Activated CD4-positive, alpha-beta T cell treated with anti-CD3 and anti-CD28 coated beads, Interleukin-2, amount 50 U/mL, for 4 hours (primary cell): ENCODE results near the gene ADAR.

Experiments
- DNase-seq, 2 experiments: peaks; one replicate each; pipeline ENCODE4 v3.0.0-alpha.2; 2020

The ADAR gene

DNA sequence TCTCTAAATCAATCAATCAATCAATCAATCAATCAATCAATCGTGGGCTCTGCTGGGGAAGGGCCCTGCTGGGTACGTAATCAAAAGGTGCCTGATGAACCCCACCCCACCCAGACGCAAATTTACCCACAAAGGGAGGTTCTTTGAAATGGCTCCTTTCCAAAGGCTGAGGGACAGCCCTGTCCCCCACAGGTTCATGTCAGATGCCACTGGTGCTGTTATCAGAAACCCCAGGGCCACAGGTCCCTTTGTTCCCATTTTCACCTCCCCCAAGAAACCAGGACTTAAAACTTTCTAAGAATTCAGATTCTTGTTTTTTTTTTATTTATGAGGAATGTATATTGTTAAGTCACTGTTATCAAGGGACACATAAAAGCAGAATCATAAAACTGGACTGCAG, 26.2 kb downstream of the ADAR start:
- no peak for DNase-seq

DNA sequence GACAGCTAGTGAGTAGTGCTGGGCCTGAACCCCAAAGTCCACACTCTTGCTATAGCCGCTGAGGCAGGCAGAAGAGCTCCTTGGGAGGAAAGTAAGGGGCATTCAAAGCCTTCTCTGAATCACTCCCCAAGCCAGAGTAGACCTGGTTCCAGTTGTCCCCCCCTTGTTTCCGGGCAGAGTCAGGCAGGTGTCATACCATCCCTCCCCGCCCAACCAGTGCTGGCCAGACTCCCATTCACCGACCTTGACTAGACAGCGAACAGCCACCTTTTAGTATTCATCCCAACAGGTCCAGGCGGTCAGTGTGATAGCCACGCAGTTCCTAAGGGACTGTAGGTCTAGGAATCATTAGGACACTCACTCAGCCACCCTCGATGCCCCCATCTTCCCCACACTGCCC, 28.6 kb downstream of the ADAR start:
- no peak for DNase-seq

DNA sequence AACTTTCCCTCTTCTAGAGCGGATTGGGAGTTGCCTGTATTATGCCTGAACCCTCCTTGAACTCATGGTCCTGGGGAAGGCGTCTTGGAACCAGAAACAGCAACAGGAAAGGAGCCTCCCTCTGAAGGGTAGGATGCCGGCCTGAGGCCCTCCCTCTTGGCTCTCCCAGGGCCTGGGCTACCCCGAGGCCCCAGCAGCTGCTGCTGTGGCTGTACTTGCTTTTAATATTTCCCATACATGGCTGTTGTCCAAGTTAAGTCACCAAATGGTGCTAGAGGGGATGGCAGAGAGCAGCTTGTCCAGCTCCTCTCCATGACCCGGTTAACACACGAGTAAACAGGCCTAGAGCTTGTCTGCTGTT, 29.9 kb downstream of the ADAR start:
- DNase-seq, result no peak

DNA sequence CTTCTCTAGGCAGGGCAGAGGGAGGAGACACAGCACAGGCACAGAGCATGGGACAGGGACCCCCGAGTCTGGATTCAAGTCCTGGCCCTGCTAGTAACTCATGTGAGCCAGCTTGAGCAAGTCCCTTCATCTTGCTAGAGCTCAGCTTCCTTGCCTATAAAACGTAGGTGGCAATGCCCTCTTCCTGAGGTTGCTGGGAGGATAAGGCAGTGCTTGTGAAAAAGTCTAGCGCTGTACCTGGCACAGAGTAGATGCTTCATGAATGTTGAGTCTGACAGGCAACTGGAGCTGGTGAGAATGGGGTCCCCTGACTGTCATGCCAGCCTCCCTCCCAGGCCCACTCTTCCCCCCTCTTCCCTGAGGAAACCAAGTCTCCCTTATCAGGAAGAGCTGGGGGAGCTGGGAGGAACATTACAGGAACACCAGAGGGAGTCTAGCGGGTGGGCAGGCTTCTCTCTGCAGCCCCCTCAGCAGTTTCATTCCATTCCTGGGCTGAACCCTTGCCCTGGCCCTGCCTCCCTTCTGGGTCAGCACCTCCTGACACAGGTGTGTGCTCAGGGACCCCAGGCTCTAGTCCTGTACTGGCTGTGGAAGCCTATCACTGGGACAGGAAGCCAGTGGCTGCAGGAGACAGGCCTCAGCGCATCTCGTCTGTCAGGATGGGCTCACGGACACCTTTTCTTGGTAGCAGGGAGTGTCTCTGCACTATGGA, 30.5 kb downstream of the ADAR start:
- DNase-seq, result no peak

DNA sequence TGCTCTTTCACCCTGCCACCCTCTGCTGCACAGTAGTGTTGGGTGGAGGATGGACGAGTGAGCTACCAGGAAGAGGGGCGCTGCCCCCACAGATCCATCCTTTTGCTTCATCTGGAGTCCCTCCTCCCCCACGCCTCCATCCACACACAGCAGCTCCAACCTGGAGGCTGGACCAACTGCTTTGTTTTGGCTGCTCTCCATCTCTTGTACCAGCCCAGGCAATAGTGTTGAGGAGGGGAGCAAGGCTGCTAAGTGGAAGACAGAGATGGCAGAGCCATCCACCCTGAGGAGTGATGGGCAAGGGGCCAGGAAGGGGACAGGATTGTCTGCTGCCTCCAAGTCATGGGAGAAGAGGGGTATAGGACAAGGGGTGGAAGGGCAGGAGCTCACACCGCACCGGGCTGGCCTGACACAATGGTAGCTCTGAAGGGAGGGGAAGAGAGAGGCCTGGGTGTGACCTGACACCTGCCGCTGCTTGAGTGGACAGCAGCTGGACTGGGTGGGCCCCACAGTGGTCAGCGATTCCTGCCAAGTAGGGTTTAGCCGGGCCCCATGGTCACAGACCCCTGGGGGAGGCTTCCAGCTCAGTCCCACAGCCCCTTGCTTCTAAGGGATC, 31.9 kb downstream of the ADAR start:
- DNase-seq, result no peak

DNA sequence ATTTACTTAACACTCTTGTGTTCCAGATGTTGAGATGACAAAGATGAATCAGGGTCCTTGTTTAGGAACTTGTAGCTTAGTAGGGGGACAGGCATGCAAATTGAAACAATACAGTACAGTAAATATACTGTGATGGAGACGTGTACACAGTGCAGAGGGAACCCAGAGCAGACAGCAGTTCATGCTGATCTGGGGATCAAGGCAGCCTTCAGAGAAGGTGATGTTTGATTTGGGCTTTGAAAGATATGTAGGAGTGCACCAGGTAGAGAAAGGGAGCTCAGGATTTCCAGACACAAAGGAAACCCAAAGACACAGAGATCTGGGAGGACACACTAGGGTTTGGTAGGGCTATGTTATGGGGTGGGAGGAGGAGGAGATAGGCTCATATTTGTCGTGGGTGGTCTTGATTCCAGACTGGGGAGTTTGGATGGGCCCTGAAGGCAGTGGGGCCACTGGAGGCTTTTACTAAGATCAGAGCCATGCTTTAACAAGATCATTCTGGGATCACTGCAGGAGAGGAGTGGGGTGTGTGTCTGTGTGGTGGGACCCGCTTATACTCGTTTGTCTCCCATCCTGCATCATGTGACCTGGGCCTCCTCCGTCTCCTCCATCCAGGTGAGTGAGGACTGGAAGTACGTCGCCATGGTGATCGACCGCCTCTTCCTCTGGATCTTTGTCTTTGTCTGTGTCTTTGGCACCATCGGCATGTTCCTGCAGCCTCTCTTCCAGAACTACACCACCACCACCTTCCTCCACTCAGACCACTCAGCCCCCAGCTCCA, 32.6 kb downstream of the ADAR start:
- DNase-seq, result no peak

DNA sequence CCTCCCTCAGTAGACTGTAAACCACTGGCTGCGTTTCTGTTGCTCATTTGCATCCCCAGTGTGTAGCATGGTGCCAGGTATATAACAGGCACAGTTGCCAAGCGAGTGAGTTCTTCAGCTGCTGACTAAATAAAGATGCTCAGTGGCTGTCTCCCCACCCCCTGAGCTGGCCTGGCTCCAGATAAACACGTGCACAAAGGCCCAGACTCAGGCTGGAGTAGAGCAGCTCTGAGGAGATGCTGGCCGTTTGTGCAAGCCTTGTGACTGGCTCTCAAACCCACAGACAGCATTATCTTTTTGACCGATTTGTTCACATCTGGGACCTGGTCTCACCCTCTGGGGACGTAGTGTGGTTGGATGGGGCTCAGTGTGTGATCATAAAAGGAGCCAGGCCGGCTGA, 33.3 kb downstream of the ADAR start:
- no peak for DNase-seq

DNA sequence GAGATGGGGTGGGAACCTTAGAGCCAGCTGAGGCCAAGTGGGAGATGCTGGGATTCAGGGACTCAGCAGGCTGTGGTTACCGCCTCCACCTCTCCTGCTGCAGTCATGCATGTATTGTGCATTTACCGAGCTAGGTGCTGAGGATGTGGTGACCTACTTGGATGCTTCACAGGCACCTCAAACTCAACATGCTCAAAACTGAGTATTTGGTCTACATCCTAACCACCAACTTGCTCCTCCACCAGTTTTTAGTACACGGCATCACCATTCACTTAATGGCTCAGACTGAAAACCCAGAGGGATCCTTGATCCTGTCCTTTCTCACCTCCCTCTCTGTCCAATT, 34.8 kb downstream of the ADAR start:
- no peak for DNase-seq

DNA sequence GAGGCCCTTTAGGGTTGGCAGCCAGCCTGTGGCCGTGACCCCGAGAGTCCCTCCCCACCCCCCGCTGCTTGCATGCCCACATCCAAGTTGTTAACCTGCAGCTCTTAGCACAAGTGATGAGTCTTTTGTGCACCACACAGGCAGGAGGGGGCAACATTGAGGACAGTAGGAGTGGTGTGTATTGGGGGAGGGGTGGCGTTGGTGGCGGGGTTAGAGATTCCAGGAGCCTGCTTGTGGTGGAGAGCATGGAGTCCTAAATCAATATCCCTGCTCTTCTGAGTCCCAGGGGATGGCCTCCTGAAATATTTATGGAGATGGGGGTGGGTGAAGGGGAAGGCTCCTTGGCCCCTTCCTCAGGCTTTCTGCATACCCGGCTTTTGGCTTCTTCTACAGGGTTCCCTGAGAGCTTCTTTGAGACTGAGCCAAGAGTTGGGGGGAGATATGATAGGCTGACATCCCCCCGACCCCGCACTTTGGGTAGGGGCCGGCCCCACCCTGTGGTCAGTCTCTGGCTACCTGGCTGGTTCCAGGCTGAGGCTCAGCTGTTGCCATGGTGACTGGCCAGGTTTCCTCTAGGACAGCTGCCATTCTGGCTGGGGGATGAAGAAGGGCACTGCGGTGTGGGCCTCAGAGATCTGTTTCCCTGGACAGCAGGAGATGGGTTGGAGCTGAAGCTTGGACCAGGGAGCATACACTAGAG, 35.4 kb downstream of the ADAR start:
- DNase-seq, result no peak

DNA sequence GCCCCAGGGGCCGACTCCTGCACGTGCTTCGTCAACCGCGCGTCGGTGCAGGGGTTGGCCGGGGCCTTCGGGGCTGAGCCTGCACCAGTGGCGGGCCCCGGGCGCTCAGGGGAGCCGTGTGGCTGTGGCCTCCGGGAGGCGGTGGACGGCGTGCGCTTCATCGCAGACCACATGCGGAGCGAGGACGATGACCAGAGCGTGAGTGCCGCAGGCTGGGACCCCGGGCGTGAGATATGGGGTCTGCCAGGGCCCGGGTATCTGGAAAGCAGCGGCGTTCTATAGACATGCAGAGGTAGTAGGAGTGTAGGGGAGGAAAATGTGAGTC, 36.1 kb downstream of the ADAR start:
- no peak for DNase-seq

DNA sequence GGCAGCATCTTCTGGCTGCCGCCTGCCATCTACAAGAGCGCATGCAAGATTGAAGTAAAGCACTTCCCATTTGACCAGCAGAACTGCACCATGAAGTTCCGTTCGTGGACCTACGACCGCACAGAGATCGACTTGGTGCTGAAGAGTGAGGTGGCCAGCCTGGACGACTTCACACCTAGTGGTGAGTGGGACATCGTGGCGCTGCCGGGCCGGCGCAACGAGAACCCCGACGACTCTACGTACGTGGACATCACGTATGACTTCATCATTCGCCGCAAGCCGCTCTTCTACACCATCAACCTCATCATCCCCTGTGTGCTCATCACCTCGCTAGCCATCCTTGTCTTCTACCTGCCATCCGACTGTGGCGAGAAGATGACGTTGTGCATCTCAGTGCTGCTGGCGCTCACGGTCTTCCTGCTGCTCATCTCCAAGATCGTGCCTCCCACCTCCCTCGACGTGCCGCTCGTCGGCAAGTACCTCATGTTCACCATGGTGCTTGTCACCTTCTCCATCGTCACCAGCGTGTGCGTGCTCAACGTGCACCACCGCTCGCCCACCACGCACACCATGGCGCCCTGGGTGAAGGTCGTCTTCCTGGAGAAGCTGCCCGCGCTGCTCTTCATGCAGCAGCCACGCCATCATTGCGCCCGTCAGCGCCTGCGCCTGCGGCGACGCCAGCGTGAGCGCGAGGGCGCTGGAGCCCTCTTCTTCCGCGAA, 36.6 kb downstream of the ADAR start:
- no peak for DNase-seq

DNA sequence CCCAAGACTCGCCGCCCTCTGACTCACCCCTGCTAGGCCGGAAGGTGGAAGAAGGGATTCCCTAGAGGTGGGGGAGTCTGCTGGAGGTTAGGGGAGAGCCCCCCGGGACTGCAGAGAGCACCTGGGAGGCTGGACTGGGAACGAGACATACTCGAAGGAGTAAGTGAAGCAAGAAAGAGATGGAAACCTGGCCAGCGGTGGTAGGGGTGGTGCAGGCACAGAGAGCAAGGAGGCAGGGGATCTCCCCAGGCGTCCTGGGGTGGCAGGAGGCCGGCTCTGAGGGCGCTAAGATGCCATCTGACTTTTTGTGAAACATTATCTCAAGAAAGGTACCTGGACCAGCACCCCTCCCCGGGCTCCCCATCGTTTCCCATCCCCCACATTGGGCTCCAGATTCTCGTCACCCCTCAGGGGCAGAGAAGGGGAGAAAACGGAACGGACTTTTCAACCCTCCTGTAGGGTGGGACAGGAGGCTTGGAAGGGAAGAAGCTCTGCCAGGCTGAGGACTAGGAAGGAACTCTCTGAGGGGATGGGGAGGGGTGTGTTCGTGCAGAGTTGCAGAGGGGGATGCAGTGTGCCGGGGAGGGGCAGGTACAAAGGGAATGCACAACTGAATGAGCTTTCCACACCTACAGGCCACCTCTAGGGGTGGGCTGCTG, 39.7 kb downstream of the ADAR start:
- no peak for DNase-seq

DNA sequence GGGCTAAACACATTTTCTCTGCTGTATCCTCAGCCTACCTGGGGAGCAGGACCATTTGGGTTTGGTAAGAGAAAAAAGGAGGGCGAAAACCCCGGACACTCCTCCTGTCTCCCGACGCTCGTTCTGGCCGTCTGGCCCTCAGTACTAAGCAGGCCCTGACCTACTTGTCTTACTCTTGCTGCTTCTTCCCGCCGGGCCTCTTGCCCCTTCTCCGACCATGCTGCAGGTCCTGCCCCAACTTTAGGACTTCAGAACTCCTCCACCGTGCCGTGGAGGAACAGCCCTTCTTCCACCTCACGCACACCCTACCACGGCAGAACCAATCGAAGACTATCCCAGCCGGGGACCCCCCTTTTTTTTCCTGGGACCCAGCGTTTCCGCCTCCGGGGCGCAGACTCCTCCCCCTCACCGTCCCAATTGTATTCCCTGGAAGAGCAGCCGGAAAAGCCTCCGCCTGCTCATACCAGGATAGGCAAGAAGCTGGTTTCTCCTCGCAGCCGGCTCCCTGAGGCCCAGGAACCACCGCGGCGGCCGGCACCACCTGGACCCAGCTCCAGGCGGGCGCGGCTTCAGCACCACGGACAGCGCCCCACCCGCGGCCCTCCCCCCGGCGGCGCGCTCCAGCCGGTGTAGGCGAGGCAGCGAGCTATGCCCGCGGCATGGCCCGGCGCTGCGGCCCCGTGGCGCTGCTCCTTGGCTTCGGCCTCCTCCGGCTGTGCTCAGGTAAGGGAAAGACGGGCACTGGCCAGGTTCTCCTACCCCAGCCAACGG, 40.4 kb downstream of the ADAR start, which contains the start of gene CHRNB2:
Gene CHRNB2 (plus strand): TSS at position 393 of the 771 bp plus-strand sequence. CDS start 267 bp downstream, at position 660.
- peak; percentile 55 to 56 for DNase-seq

DNA sequence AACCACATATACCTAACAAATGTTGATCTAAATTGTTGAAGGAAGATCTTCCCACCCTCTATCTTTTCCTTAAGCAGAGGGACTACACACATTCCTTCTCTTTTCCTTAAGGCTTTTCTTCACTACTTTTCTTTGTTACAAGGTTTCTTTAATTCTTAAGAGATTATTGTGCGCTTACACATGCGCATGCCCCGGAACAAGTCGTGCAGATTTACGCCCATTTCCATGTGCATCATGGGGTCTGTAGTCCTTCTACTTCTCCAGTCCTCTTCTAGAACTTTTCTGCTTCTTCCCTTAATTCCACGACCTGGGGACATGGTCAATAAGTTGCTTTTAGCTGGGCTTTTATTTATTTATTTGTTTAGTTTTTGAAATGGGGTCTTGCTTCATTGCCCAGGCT, 42.1 kb downstream of the ADAR start:
- no peak for DNase-seq

DNA sequence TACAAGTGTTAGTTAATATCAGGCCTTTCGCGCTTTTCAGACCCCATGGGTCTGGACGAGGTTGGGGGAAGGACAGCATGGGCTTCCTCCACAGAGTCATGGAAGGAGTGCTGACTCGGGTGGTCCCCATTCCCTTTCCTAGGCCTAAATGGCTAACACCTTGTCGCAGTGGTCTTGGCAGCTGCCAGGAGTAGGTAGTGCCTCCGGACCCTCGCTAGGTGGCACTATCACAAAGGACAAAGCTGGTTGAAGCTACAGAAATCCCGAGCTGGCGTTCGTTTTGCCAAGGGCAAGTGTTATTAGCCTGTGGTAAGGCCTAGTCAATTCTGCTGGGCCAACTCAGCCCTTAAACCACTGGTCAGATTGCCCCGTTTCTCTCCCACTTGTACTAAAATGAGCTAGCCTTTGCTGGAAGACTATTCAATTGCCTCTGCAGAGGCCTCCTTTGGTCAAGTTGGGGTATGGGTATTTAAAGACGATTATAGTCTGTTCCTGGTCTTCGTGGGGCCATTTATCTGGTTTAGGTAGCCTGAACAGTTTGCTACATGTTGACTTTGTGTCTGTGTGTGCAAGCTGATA, 48.4 kb downstream of the ADAR start:
- DNase-seq, result peak; percentile 77

DNA sequence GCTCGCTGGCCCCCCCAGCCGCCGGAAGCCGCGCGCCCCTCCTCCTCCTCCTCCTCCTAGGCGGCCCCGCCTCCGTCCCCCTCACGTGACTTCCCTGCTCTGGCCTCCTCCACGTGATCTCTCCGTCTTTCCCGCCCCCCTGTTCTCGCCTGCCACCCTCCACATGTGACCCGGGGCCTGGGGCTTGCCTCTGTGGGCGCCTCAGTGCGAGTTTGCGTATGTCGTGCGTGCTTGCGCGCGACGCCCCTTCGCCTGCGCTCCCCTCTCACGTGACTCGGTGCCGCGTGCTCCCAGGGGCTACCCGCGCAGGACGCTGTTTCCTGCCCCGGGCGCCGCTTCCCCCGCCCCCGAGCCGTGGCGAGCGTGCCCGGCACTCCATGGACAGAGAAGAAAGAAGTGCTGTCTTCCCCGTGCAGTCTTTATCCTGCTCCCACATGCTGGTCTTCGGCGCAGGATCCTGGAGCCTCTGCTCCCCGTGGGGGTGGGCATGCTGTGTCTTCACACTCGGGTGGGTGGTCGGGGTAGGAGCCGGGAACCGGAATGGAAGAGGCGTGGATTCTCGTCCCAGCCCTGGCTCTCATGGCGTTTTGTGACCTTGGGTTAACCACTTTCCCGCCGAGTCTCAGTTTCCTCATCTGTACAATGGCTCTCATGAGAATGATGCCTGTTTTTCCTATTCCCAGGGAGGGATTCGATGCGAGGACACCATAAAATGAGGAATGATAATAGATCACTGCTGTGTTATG, 49.1 kb downstream of the ADAR start:
- peak; percentile 99 for DNase-seq

DNA sequence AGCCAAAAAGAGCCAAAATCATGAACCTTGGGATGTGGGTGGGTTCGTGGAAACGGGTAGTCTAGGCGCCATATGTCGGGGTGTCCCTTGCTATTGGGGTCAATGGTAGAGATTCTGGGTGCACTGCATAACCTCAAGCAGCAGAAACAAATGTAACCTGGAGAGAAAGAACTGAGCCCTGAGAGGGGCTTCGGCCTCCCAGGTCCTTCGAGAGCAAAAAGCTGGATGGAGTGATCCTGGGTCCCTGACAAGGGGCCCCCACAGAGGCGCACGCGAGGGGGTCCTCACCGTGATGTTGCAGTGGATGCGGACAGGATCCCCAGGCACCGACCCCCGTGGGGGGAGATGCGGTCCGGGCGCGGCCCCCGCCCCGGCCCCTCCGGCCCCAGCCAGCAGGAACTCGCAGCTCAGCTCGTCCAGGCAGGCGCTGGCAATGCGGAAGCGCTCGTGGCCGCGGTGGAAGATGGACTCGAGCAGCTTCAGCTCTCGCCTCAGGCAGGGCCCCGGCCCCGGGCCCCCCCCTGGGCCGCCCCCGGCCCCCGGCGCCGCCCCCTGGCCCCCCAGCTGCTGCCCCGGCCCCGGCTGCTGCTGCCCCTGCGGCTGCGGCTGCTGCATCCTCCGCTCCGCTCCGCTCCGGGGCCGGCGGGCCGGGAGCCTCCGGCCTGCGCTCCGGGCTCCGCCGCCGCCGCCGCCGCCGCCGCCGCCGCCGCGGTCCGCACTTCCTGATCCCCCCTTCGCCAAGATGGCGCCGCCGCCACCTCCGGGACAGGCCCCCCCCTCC, 49.9 kb downstream of the ADAR start, which contains the start of gene UBE2Q1:
Gene UBE2Q1 (minus strand): TSS at position 724 of the 781 bp plus-strand sequence. CDS start 109 bp downstream, at position 615.
- DNase-seq, result peak in 1 of 2 experiments; percentile 18

DNA sequence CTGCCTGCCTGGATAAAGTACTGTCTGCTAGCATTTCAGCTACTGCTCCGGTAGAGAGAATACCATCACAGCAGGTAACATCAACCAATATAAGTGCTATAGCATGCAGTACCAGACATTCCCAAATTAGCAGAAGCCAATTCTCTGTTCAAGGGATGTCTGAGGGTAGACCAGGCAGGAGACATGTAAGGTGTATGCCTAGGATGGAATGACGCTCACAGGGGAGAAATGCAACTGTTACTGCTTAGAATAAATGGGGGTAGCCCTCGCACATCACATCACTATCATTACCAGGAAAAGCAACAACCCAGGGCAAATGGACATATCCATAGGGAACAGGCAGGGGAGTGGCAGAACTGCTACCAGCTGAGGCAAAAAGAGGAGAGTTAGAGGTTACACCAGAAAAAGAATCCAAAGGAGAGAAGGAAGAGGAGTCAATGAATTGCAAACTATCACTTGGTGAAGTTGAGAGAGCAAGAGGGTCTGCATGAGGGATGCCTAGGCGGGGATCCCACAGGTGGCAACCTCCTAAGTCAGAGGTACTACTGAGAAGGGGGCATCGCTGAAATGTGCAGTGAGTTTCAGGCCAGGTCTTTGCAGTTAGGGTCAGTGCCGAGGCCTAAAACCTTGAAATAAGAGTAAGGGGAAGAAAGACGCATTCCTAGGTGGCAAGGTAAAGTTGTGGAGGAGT, 50.6 kb downstream of the ADAR start:
- DNase-seq, result no peak

DNA sequence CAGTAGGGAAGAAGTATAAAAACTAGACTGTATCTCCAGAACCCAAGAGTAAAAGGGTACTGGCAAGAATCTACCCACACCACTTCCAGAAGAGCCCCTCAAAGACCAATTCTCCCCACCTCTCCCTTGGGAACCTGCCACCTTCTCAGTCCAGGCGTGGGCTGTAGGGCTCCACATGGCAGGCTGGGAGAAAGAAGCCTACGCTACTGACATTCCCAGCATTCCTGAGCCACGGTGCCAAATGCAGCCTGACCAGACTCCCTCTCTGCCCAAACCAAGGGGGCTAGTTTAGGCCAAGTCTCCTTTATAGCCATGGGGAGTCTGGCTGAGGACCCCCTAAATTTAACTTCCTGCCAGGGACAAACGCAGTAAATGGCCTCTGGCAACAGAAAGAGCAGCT, 51.6 kb downstream of the ADAR start:
- no peak for DNase-seq
